ENCODE measurements around the gene MED7. TPM values are rescaled to one million over a fixed set of nuclear protein-coding genes. Genes with fewer than 3 reads are reported as not detected.
"Not testable (repeated sequence)": the region's sequence is repeated elsewhere in the genome, so short reads cannot be mapped to it uniquely, and the experiment has no call there.

Gene MED7
- 15.6 and 18.2 TPM in 2 replicates for total RNA-seq
- long read RNA-seq, transcript MED7-201 (2 exons, 2,402 nt), result major isoform, 39 of 56 reads
- long read RNA-seq, partial matches to known transcripts, result 8 of 56 reads
- long read RNA-seq, other reads (novel, unspliced or antisense), result 5 of 56 reads

GRCh38 chr5:157142317-157143126 is at the start of gene MED7:
Gene MED7, minus strand, starts transcription at chr5:157142865. Its CDS starts 3,434 bp downstream, at chr5:157139431.
- peak; percentile 82 for DNase-seq (ENCODE audit: low spot score, unreplicated experiment)
- TF ChIP-seq, protein P1, sequence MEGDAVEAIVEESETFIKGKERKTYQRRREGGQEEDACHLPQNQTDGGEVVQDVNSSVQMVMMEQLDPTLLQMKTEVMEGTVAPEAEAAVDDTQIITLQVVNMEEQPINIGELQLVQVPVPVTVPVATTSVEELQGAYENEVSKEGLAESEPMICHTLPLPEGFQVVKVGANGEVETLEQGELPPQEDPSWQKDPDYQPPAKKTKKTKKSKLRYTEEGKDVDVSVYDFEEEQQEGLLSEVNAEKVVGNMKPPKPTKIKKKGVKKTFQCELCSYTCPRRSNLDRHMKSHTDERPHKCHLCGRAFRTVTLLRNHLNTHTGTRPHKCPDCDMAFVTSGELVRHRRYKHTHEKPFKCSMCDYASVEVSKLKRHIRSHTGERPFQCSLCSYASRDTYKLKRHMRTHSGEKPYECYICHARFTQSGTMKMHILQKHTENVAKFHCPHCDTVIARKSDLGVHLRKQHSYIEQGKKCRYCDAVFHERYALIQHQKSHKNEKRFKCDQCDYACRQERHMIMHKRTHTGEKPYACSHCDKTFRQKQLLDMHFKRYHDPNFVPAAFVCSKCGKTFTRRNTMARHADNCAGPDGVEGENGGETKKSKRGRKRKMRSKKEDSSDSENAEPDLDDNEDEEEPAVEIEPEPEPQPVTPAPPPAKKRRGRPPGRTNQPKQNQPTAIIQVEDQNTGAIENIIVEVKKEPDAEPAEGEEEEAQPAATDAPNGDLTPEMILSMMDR (IDR thresholded peaks at IDR 0.05; ENCODE audit: unreplicated experiment), result no peak
- Mint-ChIP-seq H3K9me3 (ENCODE audit: low read depth) (peaks cover 3% of the 10 kb centered on the region), H3K27me3 (no peaks in the 10 kb centered on the region), H3K4me1 (ENCODE audit: low read depth) (peaks cover 8% of the 10 kb centered on the region), H3K4me3 (ENCODE audit: low read depth) (peak within 1 kb of the TSS; percentile 96), H3K36me3 (ENCODE audit: insufficient read depth) (peaks cover 7% of the 10 kb centered on the region), H3K27ac (peak within 1 kb of the TSS; percentile 97)

DNA sequence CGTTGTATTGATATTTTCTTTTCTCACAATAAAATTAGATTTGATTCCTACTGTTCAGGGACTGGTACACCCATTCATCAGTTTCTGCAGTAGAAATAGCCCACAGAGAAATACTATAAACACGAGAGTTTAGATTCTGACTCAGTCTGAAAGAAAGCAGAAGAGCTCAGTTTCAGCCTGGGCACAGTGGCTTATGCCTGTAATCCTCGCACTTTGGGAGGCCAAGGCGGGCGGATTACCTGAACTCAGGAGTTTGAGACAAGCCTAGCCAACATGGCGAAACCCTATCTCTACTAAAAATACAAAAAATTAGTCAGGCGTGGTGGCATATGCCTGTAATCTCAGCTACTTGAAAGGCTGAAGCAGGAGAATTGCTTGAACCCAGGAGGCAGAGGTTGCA is 46.6 kb upstream of the MED7 start:
- no peaks in the 10 kb centered on the region for H3K36me3 Mint-ChIP-seq (ENCODE audit: insufficient read depth)
- DNase-seq (ENCODE audit: low spot score, unreplicated experiment), result no peak
- H3K27me3 Mint-ChIP-seq, result peaks cover 10% of the 10 kb centered on the region
- H3K9me3 Mint-ChIP-seq (ENCODE audit: low read depth), result no peaks in the 10 kb centered on the region
- TF ChIP-seq, protein P1 (IDR thresholded peaks at IDR 0.05; ENCODE audit: unreplicated experiment), result no peak
- no peak overlapping the region for H3K4me3 Mint-ChIP-seq (ENCODE audit: low read depth)
- H3K27ac Mint-ChIP-seq, result no peak overlapping the region
- no peaks in the 10 kb centered on the region for H3K4me1 Mint-ChIP-seq (ENCODE audit: low read depth)

GRCh38 chr5:157188270-157188669 is 45.6 kb upstream of the MED7 start:
- no peak for DNase-seq (ENCODE audit: low spot score, unreplicated experiment)
- Mint-ChIP-seq H3K36me3 (ENCODE audit: insufficient read depth) (no peaks in the 10 kb centered on the region), H3K4me1 (ENCODE audit: low read depth) (no peaks in the 10 kb centered on the region), H3K27ac (no peak overlapping the region), H3K27me3 (peaks cover 10% of the 10 kb centered on the region), H3K9me3 (ENCODE audit: low read depth) (no peaks in the 10 kb centered on the region), H3K4me3 (ENCODE audit: low read depth) (no peak overlapping the region)
- TF ChIP-seq, protein P1 (IDR thresholded peaks at IDR 0.05; ENCODE audit: unreplicated experiment), result no peak

- no peaks in the 10 kb centered on the region for H3K36me3 Mint-ChIP-seq (ENCODE audit: insufficient read depth)
- H3K9me3 Mint-ChIP-seq (ENCODE audit: low read depth), result no peaks in the 10 kb centered on the region
- no peak overlapping the region for H3K4me3 Mint-ChIP-seq (ENCODE audit: low read depth)
- peaks cover 10% of the 10 kb centered on the region for H3K27me3 Mint-ChIP-seq
- DNase-seq (ENCODE audit: low spot score, unreplicated experiment), result no peak
- no peaks in the 10 kb centered on the region for H3K4me1 Mint-ChIP-seq (ENCODE audit: low read depth)
- TF ChIP-seq, protein P1 (IDR thresholded peaks at IDR 0.05; ENCODE audit: unreplicated experiment), result no peak
- H3K27ac Mint-ChIP-seq, result no peak overlapping the region
Observed at GRCh38 chr5:157187046-157187754, 44.5 kb upstream of the MED7 start.

DNA sequence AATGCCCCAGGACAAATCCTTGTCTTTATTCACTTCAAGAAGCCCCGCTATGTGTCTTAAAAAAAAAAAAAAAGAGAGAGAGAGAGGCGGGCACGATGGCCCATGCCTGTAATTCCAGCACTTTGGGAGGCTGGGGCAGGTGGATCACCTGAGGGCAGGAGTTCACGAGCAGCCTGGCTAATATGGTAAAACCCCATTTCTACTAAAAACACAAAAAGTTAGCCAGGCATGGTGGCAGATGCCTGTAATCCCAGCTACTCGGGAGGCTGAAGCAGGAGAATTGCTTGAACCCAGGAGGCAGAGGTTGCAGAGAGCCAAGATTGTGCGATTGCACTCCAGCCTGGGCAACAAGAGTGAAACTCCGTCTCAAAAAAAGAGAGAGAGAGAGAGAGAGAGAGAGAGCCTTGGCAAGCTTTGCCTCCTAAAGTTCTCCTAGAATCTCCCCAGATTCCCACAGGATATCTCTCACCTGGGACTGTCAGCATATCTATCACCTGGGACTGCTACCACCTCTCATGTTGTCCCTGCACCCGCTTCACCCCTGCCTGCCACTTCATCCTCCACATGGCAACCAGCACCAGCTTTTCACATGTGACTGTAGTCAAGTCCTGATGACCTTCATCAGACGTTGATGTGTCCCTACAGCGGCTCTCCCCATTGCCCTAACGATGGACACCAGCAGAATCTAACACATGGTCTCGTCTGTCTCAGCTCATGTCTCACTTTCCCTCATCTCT is 43.8 kb upstream of the MED7 start:
- no peaks in the 10 kb centered on the region for H3K9me3 Mint-ChIP-seq (ENCODE audit: low read depth)
- TF ChIP-seq, protein P1 (IDR thresholded peaks at IDR 0.05; ENCODE audit: unreplicated experiment), result no peak
- no peaks in the 10 kb centered on the region for H3K36me3 Mint-ChIP-seq (ENCODE audit: insufficient read depth)
- H3K4me1 Mint-ChIP-seq (ENCODE audit: low read depth), result no peaks in the 10 kb centered on the region
- peaks cover 10% of the 10 kb centered on the region for H3K27me3 Mint-ChIP-seq
- H3K27ac Mint-ChIP-seq, result no peak overlapping the region
- no peak overlapping the region for H3K4me3 Mint-ChIP-seq (ENCODE audit: low read depth)
- no peak for DNase-seq (ENCODE audit: low spot score, unreplicated experiment)

- H3K9me3 Mint-ChIP-seq (ENCODE audit: low read depth); H3K27ac Mint-ChIP-seq; H3K4me1 Mint-ChIP-seq (ENCODE audit: low read depth); DNase-seq (ENCODE audit: low spot score, unreplicated experiment); H3K36me3 Mint-ChIP-seq (ENCODE audit: insufficient read depth); H3K4me3 Mint-ChIP-seq (ENCODE audit: low read depth): not testable (repeated sequence)
- H3K27me3 Mint-ChIP-seq, result peaks cover 10% of the 10 kb centered on the region
Observed at GRCh38 chr5:157185122-157185521, 42.5 kb upstream of the MED7 start.

Measured in progenitor cell of endocrine pancreas (in vitro differentiated cells).